Measurements from ENCODE around the gene MYO15A.

The MYO15A gene

GRCh38 chr17:18225642-18226283 is 117.2 kb downstream of the MYO15A start:
- DNase-seq, result no peak

- no peak for DNase-seq
These were observed 117.9 kb downstream of the MYO15A start for GRCh38 chr17:18226284-18226945.

GRCh38 chr17:18227635-18228034 is 119.1 kb downstream of the MYO15A start:
- DNase-seq, result no peak

DNA sequence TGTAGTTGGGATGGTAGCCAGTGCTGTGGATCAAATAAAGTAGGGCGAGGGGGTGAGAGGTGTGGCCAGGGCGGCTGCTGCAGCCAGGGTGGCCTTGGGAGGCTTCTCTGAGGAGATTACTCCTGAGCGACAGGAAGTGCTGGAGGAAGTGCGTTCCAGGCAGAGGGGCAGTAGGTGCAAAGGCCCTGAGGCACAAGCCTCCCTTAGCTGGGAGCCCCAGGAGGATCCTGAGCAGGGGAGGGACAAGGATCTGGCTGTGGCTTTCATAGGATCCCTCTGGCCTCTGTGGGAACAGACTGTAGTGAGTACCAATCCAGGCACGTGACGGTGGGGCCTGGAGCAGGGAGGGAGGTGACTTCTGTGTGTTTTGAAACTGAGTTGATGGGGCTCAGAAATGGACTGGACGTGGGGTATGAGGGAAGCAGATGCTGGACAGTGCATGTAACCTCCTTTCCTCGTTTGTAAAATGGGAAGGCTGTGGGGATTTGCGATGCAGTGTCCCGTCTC is 119.7 kb downstream of the MYO15A start:
- DNase-seq, result no peak

DNA sequence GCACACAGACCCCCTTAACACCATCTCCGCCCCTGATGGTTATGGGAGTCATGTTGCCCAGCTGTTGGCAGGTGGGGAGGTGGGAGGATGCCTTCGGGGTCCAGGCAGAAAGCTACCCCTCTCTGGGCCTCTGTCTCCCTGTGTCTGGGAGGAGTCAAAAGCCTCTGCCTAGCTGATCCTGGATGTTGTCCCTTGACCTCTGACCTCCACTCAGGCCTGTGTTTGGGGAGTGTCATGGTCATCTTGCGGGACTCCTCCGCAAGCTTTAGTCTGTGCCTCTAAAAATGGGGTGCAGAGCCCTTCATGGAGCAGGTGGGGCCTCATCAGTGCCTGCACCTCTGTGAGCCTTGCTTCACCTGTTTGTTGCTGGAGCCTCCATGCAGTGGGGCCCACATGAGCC is 120.7 kb downstream of the MYO15A start:
- no peak for DNase-seq
